H1 (cell line): ENCODE measurements around the gene PYY. TPM values are rescaled to one million over a fixed set of nuclear protein-coding genes. Genes with fewer than 3 reads are reported as not detected.

Experiments used
- CTCF ChIA-PET: fragments of 300-600 bp; sonication (Branson Sonifier 250); formaldehyde crosslinking; loops from one replicate; lab custom pipeline; 2021; ENCODE audit not compliant: partially characterized antibody; lab: Charles Lee
- POLR2A ChIA-PET: fragments of 300-600 bp; sonication (Branson Sonifier 250); formaldehyde crosslinking; loops from one replicate; lab custom pipeline; 2021; ENCODE audit warnings: inconsistent platforms; ENCODE audit not compliant: partially characterized antibody; lab: Charles Lee
- DNase-seq, 2 experiments: peaks; one replicate each; pipeline versions ENCODE4 v3.0.0 to v3.0.0-alpha.2; 2010 to 2022; ENCODE audit warnings: low spot score in 2 of 2, low read depth in 1 of 2, mixed read lengths in 1 of 2
- FAIRE-seq: peaks from 2 replicates; lab custom pipeline; 2011; peaks lifted over from hg19 to GRCh38; lab: Jason Lieb, UNC
- H2AFZ ChIP-seq: 2 replicates; pipeline ENCODE4 v1.8.1; 2012; ENCODE audit warnings: low read length, inconsistent platforms
- H2AK5ac ChIP-seq: 2 replicates; pipeline ENCODE4 v1.6.1; 2013; ENCODE audit warnings: low read depth, low read length
- H2BK120ac ChIP-seq: replicated peaks from 2 replicates; pipeline ENCODE3; 2013; ENCODE audit warnings: low read depth, low read length, inconsistent platforms
- H2BK12ac ChIP-seq: 2 replicates; pipeline ENCODE4 v1.6.1; 2013; ENCODE audit warnings: low read depth, low read length
- H2BK15ac ChIP-seq: 2 replicates; pipeline ENCODE4 v1.6.1; 2013; ENCODE audit warnings: low read length
- H2BK20ac ChIP-seq: 2 replicates; pipeline ENCODE4 v1.6.1; 2013; ENCODE audit warnings: low read length
- H2BK5ac ChIP-seq: 2 replicates; pipeline ENCODE4 v1.6.1; 2013; ENCODE audit warnings: low read depth, low read length
- H3K14ac ChIP-seq: 2 replicates; pipeline ENCODE4 v1.6.1; 2013; ENCODE audit warnings: inconsistent platforms; ENCODE audit not compliant: insufficient read length
- H3K18ac ChIP-seq: 2 replicates; pipeline ENCODE4 v1.6.1; 2013; ENCODE audit warnings: low read length; ENCODE audit errors: extremely low read depth
- H3K23ac ChIP-seq: 2 replicates; pipeline ENCODE4 v1.6.1; 2013; ENCODE audit warnings: inconsistent platforms; ENCODE audit not compliant: insufficient read length
- H3K23me2 ChIP-seq: 2 replicates; pipeline ENCODE4 v1.6.1; 2013; ENCODE audit warnings: low read depth, low read length
- H3K27ac ChIP-seq: 2 replicates; pipeline ENCODE4 v1.6.1; 2011; ENCODE audit warnings: low read depth, low read length, inconsistent platforms
- H3K27me3 ChIP-seq, 4 experiments: replicated peaks in 1 of 4; 1 replicate in 1 of 4; 2 replicates in 3 of 4; pipeline versions ENCODE4 v1.6.1 to v1.8.1; 2011 to 2013; ENCODE audit warnings: low read length in 3 of 4, mild to moderate bottlenecking in 3 of 4, inconsistent platforms in 2 of 4, mixed read lengths in 2 of 4, moderate library complexity in 1 of 4; ENCODE audit not compliant: control insufficient read depth in 3 of 4, insufficient read depth in 3 of 4; ENCODE audit errors: extremely low read depth in 1 of 4
- H3K36me3 ChIP-seq, 4 experiments: 2 replicates each; pipeline versions ENCODE4 v1.6.1 to v1.8.1; 2011 to 2013; ENCODE audit warnings: mild to moderate bottlenecking in 4 of 4, low read length in 3 of 4, moderate library complexity in 2 of 4, control low read depth in 1 of 4, inconsistent platforms in 1 of 4; ENCODE audit not compliant: insufficient read depth in 4 of 4, control insufficient read depth in 2 of 4
- H3K4ac ChIP-seq: replicated peaks from 2 replicates; pipeline ENCODE3; 2013; ENCODE audit warnings: low read length, low read depth, mixed read lengths, inconsistent platforms; ENCODE audit not compliant: insufficient read length
- H3K4me1 ChIP-seq, 4 experiments: replicated peaks in 1 of 4; 1 replicate in 1 of 4; 2 replicates in 3 of 4; pipeline versions ENCODE4 v1.6.1 to v1.8.1; 2011 to 2013; ENCODE audit warnings: low read length in 3 of 4, inconsistent platforms in 2 of 4, mixed read lengths in 1 of 4; ENCODE audit not compliant: insufficient read depth in 4 of 4, control insufficient read depth in 3 of 4
- H3K4me2 ChIP-seq, 2 experiments: 2 replicates each; pipeline versions ENCODE4 v1.6.1 to v1.8.1; 2011 to 2013; ENCODE audit warnings: low read depth in 2 of 2, low read length in 2 of 2, control low read depth in 1 of 2, inconsistent platforms in 1 of 2, mild to moderate bottlenecking in 1 of 2; ENCODE audit not compliant: insufficient read depth in 1 of 2
- H3K4me3 ChIP-seq, 4 experiments: fragments of 200-600, 300-600 bp in 1 of 4; sonication (generic), shearing (Covaris generic), sonication (Bioruptor Twin) in 1 of 4; 2 replicates each; pipeline versions ENCODE4 v1.5.1 to v1.8.1; 2011 to 2016; ENCODE audit warnings: low read length in 4 of 4, low read depth in 3 of 4, control low read depth in 2 of 4, inconsistent platforms in 2 of 4, mild to moderate bottlenecking in 2 of 4, mixed read lengths in 1 of 4, moderate library complexity in 1 of 4; ENCODE audit not compliant: insufficient read depth in 2 of 4; ENCODE audit errors: extremely low read depth in 1 of 4
- H3K56ac ChIP-seq: replicated peaks from 2 replicates; pipeline ENCODE3; 2013; ENCODE audit warnings: low read depth, mild to moderate bottlenecking, mixed read lengths, low read length, inconsistent platforms; ENCODE audit not compliant: insufficient read length
- H3K79me1 ChIP-seq: 2 replicates; pipeline ENCODE4 v1.6.1; 2013; ENCODE audit warnings: low read depth, low read length, control low read depth
- H3K79me2 ChIP-seq, 2 experiments: 2 replicates each; pipeline versions ENCODE4 v1.6.1 to v1.8.1; 2012 to 2013; ENCODE audit warnings: low read length in 2 of 2, mild to moderate bottlenecking in 2 of 2, inconsistent platforms in 1 of 2; ENCODE audit not compliant: insufficient read depth in 2 of 2, control insufficient read depth in 1 of 2
- H3K9ac ChIP-seq, 4 experiments: replicated peaks in 1 of 4; 1 replicate in 1 of 4; 2 replicates in 3 of 4; pipeline versions ENCODE4 v1.6.1 to v1.8.1; 2011 to 2013; ENCODE audit warnings: low read depth in 3 of 4, low read length in 3 of 4, control low read depth in 2 of 4, mild to moderate bottlenecking in 2 of 4, moderate library complexity in 2 of 4, inconsistent platforms in 1 of 4; ENCODE audit errors: extremely low read depth in 1 of 4
- H3K9me3 ChIP-seq, 2 experiments: 2 replicates each; pipeline versions ENCODE4 v1.6.1 to v1.8.1; 2012 to 2013; ENCODE audit warnings: mild to moderate bottlenecking in 2 of 2, moderate library complexity in 2 of 2, control low read depth in 1 of 2, inconsistent platforms in 1 of 2, low read depth in 1 of 2, low read length in 1 of 2, mixed read lengths in 1 of 2; ENCODE audit not compliant: insufficient read depth in 2 of 2
- H4K20me1 ChIP-seq, 2 experiments: replicated peaks in 1 of 2; 2 replicates each; pipeline versions ENCODE3 to v1.8.1; 2011 to 2013; ENCODE audit warnings: inconsistent platforms in 2 of 2, low read length in 2 of 2, mild to moderate bottlenecking in 1 of 2; ENCODE audit not compliant: insufficient read depth in 2 of 2, control insufficient read depth in 1 of 2
- H4K5ac ChIP-seq: 2 replicates; pipeline ENCODE4 v1.6.1; 2013; ENCODE audit warnings: low read length, low read depth, mixed read lengths, inconsistent platforms; ENCODE audit not compliant: insufficient read length
- H4K8ac ChIP-seq: 2 replicates; pipeline ENCODE4 v1.8.0; 2013; ENCODE audit warnings: mild to moderate bottlenecking, moderate library complexity, low read length, inconsistent platforms; ENCODE audit not compliant: insufficient read depth; ENCODE audit errors: extremely low read depth
- H4K91ac ChIP-seq: replicated peaks from 2 replicates; pipeline ENCODE3; 2013; ENCODE audit warnings: low read length, mixed read lengths, inconsistent platforms; ENCODE audit not compliant: insufficient read length
- CREB1 ChIP-seq: IDR thresholded peaks from 2 replicates; pipeline ENCODE4 v1.6.1; 2012; ENCODE audit warnings: inconsistent platforms
- EGR1 ChIP-seq: IDR thresholded peaks from 2 replicates; pipeline ENCODE4 v1.6.1; 2011; ENCODE audit warnings: low read depth, low read length, borderline replicate concordance
- EP300 ChIP-seq, 2 experiments: IDR thresholded peaks; 1 replicate in 1 of 2; 2 replicates in 1 of 2; pipeline ENCODE4 v1.6.1; 2011 to 2012; ENCODE audit warnings: low read depth in 2 of 2, low read length in 2 of 2, mild to moderate bottlenecking in 2 of 2, borderline replicate concordance in 1 of 2, inconsistent platforms in 1 of 2, moderate library complexity in 1 of 2
- GTF2F1 ChIP-seq: IDR thresholded peaks from 2 replicates; pipeline ENCODE4 v1.6.1; 2012; ENCODE audit warnings: low read depth, low read length, improper control_type of control experiment, borderline replicate concordance
- NRF1 ChIP-seq: IDR thresholded peaks from 2 replicates; pipeline ENCODE4 v1.6.1; 2011; ENCODE audit warnings: mild to moderate bottlenecking, low read depth, low read length, improper control_type of control experiment
- PHF8 ChIP-seq: fragments of 200-600 bp; sonication (generic); conservative IDR thresholded peaks from 2 replicates; pipeline ENCODE4 v1.7.1; 2012; ENCODE audit warnings: low read depth, mild to moderate bottlenecking, inconsistent platforms, low read length, moderate library complexity
- POLR2A ChIP-seq, 2 experiments: IDR thresholded peaks; 1 replicate in 1 of 2; 2 replicates in 1 of 2; pipeline ENCODE4 v1.6.1; 2011; ENCODE audit warnings: low read depth in 2 of 2, low read length in 2 of 2, mild to moderate bottlenecking in 2 of 2; ENCODE audit errors: control extremely low read depth in 1 of 2
- POLR2AphosphoS5 ChIP-seq: IDR thresholded peaks from 2 replicates; pipeline ENCODE4 v1.6.1; 2011; ENCODE audit warnings: low read depth, low read length
- WGBS, 2 experiments: shearing (Covaris generic) in 1 of 2; methylation state at CpG; one replicate each; pipeline versions ENCODE4 v1.1.6 to v1.1.7; 2013 to 2015; ENCODE audit warnings: low lambda C conversion rate in 2 of 2, mixed read lengths in 2 of 2, inconsistent platforms in 1 of 2, low coverage in 1 of 2, missing lambda C conversion rate in 1 of 2; ENCODE audit not compliant: insufficient replicate concordance in 2 of 2, insufficient coverage in 1 of 2, insufficient read length in 1 of 2; ENCODE audit errors: extremely low coverage in 1 of 2, missing lambda C conversion rate in 1 of 2; 5-methylcytosine and 5-hydroxymethylcytosine counted together
- polyA plus RNA-seq, 7 experiments: library from polyadenylated mRNA; depleted of rRNA in 3 of 7; stranded (reverse) in 5 of 7; unstranded in 2 of 7; fragments of >200 nt in 5 of 7; fragments of 200-250 nt in 2 of 7; gene quantifications; 1 replicate in 5 of 7; 2 replicates in 1 of 7; 4 replicates in 1 of 7; pipeline versions ENCODE4 v1.2.1 to v1.2.3, GENCODE V29; 2011 to 2013; ENCODE audit warnings: missing spikeins in 2 of 7, mixed read lengths in 2 of 7
- total RNA-seq: library from RNA; stranded (reverse); fragmentation: NEBNext Ultra II Directional; extraction: Animal tissue kit (Norgen Biotek cat#: 25700); gene quantifications from 2 replicates; pipeline ENCODE4 v1.2.1, GENCODE V29; 2021

PYY gene
- total and polyA plus RNA-seq, 2 of the 8 experiments (the other 6 are each of a cell fraction or from before 2014, with no cell fraction given) = 0.93 to 3.4 TPM

DNA sequence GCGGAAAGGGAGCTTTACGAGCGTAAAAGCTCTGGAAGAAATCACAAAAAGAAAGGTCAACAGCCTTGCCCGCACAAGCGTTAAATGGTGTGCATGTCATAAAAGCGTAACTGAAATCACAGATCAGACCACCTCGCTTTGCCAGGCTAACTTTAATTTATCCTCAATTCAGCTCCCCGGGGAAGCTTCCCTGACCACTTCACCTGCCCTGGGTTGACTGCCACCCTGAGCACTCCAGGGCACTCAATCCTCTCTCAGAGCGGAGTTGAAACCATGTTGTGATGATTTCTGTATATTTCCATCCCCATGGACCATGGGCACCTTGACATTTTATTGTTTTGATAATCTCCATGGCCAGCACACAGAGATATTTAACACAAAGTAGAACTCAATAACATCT lies 34.6 kb upstream of the PYY start:
- Histone ChIP-seq H3K18ac (no peak overlapping the region), H4K5ac (no peak overlapping the region), H3K9me3 (no peaks in the 10 kb centered on the region), H3K56ac (no peak overlapping the region), H3K4me1 (peaks cover 0 to 4% (median 2%) of the 10 kb centered on the region in 4 experiments; a peak in 4 of 7 replicates), H2BK5ac (no peak overlapping the region), H2BK12ac (no peak overlapping the region), H3K9ac (no peak overlapping the region), H3K4ac (no peak overlapping the region), H4K8ac (no peak overlapping the region), H3K14ac (no peak overlapping the region), H3K79me1 (no peaks in the 10 kb centered on the region), H2BK120ac (no peak overlapping the region), H3K4me2 (no peak overlapping the region), H3K79me2 (no peaks in the 10 kb centered on the region), H3K23ac (no peak overlapping the region), H3K36me3 (no peaks in the 10 kb centered on the region), H3K27me3 (no peaks in the 10 kb centered on the region; a peak in 1 of 7 replicates), H3K27ac (no peak overlapping the region), H4K91ac (no peak overlapping the region), H2AK5ac (no peak overlapping the region), H3K4me3 (no peak overlapping the region), H2BK20ac (no peak overlapping the region), H4K20me1 (no peaks in the 10 kb centered on the region), H2AFZ (no peak overlapping the region), H2BK15ac (no peak overlapping the region), H3K23me2 (peaks cover 6% of the 10 kb centered on the region)
- no peak for DNase-seq
- POLR2A ChIA-PET = interaction anchor here (1.0 to 1.2 kb wide), 2 partner anchors 78 to 209 kb away, joined by 3 to 4 read pairs; partner anchors contain the start of genes DUSP3 and LSM12
- WGBS, 2 experiments = 92% methylated on average over 9 of the region's 9 CpGs; no CpG with 5 or more reads in 1 of the 2 experiments
- CTCF ChIA-PET = interaction anchor here (0.8 to 22.7 kb wide), 5 partner anchors 9 to 135 kb away, joined by 4 to 416 read pairs (median 5); partner anchors contain the start of genes HDAC5, NAGS and PPY
- TF ChIP-seq CREB1 (no peak), POLR2AphosphoS5 (no peak), GTF2F1 (no peak), EP300 (IDR thresholded peaks at IDR 0.05; ENCODE audit: borderline replicate concordance in 1 of 2, low read depth in 2 of 2, low read length in 2 of 2) (no peak), EGR1 (no peak), POLR2A (IDR thresholded peaks at IDR 0.05; ENCODE audit: control extremely low read depth in 1 of 2, low read depth in 2 of 2, low read length in 2 of 2) (no peak), NRF1 (no peak), PHF8 (no peak)
- FAIRE-seq = no peak
